ENCODE results near the gene ACP4.

GRCh38 chr19:50844296-50844935 is 54.2 kb downstream of the ACP4 start:
- TF ChIP-seq CTCF (IDR thresholded peaks at IDR 0.05; ENCODE audit: low read length) (no peak), EZH2 (IDR thresholded peaks at IDR 0.05; ENCODE audit: borderline replicate concordance, low read length) (no peak)

Measured in OCI-LY1 (cell line).